Erythroblast (primary cell): ENCODE measurements around the gene ANAPC1.

Experiments used
- GATA1 ChIP-seq: IDR thresholded peaks from 2 replicates; pipeline ENCODE4 v1.6.1; 2011; ENCODE audit warnings: low read depth, mild to moderate bottlenecking, control low read depth, low read length, moderate library complexity
- POLR2A ChIP-seq: IDR thresholded peaks from 2 replicates; pipeline ENCODE4 v1.6.1; 2011; ENCODE audit warnings: mild to moderate bottlenecking, low read length

GRCh38 chr2:111924617-111925107 lies 40.7 kb upstream of the ANAPC1 start:
- TF ChIP-seq POLR2A (no peak), GATA1 (no peak)
